GM15510 (cell line): ENCODE data around the gene HNRNPA0.

ENCODE experiments used
- POLR2A ChIP-seq: IDR thresholded peaks from 3 replicates; pipeline ENCODE4 v1.6.1; 2011; ENCODE audit warnings: borderline replicate concordance; ENCODE audit not compliant: insufficient read length; ENCODE audit errors: extremely low read depth

Gene HNRNPA0

DNA sequence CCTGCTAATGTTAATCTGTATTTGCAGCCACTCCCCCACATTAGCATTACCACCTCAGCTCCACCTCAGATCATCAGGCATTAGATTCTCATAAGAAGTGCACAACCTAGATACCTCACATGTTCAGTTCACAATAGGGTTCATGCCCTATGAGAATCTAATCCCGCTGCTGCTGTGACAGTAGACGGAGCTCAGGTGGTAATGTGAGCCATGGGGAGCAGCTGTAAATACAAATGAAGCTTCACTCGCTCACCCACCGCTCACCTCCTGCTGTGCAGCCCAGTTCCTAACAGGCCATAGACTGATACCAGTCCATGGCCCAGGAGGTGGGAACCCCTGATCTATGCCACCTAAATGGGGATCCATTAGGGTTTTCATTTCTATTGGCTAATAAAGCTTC, 6.1 kb upstream of the HNRNPA0 start:
- no peak for TF ChIP-seq POLR2A

DNA sequence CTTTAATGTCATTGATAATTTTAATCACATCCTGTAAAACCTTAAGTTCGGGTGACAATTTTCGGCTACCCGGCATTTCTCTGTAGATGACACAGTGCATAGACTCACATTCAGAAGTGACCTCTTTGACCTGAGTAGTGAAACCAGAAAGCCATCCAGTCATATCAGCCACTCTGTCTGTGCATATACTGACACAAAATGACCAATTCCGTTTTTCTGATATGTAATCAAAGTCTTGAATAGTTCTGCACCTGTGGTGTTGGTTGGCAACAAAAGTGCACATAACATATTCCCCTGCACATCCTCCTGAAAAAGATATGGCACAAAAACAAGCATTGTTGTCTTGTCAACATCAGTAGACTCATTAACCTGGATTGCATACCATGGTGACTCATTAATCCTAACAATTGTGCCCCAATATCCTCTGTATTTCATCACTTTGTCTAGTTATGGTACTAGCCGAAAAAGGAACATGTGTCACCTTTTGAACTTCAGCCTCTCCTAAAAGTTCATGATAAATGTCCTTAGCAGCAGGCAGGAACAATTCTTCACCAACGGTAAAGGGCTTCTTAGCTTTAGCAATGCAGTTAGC, 4.6 kb upstream of the HNRNPA0 start:
- TF ChIP-seq POLR2A: no peak

DNA sequence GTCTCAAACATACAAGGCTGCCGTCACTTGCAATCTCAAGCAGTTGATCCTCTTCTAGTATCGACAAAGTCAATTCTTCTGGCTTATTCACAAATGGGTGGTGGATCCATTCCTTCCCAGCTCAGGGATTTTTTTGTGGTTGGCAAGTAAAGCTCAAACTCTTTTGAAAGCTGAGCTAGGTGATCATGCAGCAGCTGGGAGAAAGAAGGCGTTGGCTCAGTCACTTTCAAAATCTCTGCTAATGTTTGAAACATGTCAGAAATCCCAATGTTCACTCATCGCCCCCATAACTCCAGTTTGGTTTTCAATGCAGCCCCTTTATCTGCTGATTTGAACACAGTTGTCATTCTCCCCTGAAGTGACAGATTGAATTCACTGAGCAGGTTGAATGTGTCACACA, 4.0 kb upstream of the HNRNPA0 start:
- TF ChIP-seq POLR2A: no peak

DNA sequence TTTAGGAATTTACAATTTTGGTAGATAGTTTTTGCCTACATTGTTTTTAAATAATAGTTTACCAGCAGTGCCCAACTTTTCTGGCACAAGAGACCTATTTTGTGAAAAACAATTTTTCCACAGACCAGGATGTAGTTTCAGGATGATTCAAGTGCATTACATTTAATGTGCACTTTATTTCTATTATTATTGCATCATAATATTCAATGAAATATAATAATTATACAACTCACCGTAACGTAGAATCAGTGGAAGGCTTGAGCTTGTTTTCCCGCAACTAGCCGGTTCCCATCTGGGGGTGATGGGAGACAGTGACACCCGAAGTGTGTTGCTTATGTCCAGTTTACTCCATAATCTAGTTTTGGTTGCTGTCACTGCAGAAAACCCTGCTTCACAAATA, 3.5 kb upstream of the HNRNPA0 start:
- TF ChIP-seq POLR2A: no peak

DNA sequence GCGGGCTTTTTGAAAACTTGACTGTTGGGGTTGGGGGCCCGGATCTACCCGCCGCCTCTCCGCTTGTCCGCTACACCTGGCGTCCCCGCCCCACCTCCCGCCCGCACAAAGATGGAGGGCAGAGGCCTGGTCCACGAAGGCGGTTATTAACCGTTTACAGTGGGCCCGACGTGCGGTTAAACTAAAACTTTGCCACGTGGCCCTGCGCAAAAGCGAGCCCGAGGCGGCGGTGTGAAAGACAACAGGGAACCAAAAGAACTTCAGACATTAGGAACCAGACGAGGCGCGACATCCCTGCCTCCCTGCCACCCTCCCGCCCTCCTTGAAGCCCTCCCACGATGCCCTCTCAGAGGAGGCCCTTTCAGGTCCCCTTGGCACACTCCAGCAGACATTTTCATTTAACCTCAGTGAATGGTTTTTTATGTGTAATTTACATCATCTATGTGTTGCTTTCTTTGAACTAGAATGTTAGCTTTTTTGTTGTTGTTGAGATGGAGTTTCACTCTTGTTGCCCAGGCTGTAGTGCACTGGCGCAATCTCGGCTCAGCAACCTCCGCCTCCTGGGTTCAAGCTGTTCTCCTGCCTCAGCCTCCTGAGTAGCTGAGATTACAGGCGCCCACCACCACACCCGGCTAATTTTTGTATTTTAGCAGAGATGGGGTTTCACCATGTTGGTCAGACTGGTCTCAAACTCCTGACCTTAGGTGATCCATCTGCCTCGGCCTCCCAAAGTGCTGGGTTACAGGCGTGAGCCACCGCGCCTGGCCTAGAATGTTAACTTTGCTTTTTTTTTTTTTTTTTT, 999 bp upstream of the HNRNPA0 start:
- no peak for TF ChIP-seq POLR2A

DNA sequence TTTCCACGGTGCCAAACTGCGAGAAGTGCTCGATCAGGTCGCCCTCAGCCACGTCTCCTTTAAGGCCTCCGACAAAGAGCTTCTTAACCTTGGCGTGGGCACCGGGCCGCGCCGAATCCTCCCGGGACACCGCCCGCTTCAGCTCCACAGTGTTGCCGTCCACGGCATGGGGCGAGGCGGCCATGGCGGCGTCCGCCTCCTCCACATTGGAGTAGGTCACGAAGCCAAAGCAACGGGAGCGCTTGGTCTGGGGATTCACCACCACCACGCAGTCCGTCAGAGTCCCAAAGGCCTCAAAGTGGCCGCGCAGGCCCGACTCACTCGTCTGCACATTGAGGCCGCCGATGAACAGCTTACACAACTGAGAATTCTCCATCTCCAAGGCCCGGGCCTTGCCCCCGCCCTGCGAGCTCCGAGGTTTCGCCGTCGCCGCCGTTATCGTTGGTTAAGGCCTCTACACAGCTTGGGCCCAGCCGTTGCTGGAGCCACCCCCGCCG, 424 bp downstream of the HNRNPA0 start:
- TF ChIP-seq POLR2A: no peak

DNA sequence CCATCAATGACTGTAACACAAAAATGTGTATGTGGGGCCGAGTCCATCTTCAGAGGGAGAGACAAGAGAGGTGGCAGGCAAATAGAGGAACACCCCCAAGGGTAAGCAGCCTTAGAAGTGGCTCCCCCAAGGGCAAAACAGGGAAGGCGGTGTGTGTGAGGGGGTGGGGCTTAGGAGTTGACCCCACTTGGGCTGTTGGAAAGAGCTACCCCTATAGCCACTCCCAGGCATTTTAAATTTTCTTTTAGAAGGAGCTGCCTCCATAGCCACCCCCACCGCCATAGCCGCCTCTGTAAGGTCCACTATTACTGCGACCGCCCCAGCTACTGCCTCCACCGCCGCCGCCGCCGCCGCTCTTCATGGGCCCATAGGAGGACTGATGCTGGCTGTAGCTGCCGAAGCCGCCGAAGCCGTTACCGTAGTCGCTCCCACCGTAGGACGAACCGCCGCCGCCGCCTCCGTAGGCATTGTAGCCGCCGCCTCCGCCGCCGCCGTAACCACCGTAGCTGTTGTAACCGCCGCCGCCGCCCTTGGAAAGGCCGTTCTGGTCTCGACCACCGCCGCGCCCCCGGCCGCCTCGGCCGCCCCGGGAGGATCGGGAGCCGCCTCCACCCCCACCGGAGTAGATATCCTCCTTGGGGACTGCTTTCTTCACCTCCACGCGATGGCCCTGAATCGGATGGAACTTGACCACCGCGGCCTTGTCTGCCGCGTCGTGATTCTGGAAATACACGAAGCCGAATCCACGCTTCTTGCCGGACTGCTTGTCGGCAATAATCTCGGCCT, 1.1 kb downstream of the HNRNPA0 start:
- no peak for TF ChIP-seq POLR2A

DNA sequence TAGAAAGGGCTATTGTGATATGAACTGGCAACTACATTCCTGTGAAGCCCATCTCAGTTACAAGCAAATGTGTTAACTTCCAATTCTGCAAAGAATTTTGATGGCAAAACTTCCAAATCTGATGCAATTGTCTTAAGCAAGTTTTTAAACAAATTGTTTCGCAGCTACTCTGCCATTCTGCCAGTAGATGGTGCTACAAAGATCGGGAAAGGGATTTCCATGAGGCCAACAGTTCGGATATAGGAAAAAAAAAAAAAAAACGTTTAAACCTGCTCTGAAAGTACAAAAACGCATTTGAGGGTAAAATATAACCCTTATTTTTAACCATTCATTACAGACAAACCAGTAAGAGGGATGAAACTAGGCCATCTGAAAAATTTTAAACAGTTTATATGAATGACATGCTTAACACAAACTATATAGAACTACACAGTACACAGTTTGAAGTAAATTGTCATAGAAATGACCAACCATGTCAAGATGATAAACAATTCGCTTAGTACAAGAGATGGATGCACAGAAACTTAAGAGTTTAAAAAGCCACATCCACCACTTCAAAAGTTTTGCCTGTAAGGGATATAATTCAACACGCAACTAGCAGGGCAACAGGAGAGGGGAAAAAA, 2.2 kb downstream of the HNRNPA0 start:
- TF ChIP-seq POLR2A: no peak

DNA sequence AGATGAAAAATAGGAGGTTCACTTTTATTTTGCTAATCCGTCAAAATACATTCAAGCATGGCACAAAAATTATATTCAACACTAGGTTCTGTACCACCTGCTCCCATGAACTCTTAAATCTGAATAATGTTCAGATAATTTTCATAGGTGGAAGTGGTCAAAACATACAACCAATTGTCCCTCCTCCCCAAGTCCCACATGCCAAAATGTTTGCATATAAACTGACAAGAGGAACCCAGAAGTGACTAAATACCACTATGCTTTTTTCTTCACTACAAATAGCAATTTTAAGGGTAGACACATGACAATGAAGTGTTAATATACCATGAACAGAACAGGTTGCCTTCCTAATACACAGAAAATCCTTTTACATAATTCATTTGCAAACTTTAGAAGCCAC, 3.7 kb downstream of the HNRNPA0 start:
- TF ChIP-seq POLR2A: no peak

DNA sequence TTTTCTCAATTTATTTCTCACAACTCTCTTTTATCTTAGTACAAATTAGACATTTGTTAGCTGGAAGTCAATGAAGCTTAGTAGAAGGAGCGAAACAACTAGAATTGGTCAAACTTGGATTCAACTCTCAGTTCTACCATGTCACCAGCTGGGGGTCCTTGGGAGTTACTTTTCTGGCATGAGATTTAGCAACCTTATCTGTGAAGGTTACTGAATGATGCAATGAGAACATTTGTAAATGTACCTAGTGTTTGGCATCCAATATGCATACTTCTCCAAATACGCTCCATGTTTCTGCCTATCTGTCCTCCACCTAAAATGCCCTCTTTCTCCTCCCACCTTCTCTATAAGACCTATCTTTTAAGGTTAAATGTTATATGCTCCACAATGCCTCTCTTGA, 6.3 kb downstream of the HNRNPA0 start:
- TF ChIP-seq POLR2A: no peak

DNA sequence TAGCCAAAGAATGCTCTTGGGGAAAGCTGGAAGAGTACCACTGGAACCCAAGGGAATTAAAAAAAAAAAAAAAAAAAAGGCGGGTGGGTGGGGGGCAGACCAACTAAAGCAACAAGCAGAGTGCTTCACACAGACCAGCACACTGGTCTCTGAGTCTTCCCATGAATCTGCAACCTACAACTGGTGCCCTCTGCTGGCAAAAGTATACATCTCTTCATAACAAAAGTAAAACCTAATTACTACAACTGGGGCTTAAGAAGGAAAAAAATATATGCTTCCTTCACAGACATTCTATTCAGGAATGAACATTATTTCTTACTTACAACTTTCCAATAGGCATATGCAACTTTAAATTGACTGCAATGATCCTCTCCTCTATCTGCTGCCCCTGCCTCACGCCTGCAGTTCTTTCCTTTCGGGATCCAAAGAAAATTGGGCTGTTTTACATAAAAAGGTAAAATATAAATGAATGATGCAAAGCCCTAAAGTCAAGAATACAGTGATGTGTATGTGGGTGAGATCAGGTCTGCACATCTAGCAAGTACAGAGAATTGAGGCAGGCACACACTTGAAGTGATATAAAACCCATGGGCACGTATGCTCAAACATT, 11.0 kb downstream of the HNRNPA0 start:
- TF ChIP-seq POLR2A: no peak

DNA sequence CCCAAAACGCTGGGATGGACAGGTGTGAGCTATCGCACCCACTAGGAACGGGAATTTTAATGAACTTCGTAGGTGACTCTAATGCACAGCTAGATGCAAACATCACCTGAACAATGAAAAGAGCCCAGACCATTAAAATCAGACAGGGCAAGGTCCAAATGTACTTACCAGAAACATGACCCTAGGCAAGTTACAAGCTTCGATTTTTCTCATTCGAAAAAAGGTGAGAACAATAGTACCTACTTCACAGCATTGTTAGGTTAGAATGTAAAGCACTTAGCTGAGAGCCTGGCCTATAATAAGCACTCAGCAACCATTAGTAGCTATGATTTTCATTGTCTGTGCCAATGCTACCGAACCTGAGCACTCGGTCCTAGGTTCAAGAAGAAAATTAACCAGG, 12.4 kb downstream of the HNRNPA0 start:
- TF ChIP-seq POLR2A: no peak

DNA sequence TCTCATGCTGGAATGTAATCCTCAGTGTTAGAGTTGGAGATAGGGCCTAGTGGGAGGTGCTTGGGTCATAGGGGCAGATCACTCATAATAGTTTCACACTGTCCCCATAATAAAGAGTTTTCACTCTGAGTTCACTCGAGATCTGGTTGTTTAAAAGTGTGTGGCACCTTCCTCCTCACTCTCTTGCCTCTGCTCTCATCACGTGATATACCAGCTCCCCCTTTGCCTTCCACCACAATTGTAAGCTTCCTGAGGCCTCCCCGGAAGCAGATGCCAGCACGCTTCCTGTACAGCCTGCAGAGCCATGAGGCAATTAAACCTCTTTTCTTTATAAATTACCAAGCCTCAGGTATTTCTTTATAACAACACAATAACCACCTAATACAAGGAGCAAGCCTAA, 14.4 kb downstream of the HNRNPA0 start:
- TF ChIP-seq POLR2A: no peak

DNA sequence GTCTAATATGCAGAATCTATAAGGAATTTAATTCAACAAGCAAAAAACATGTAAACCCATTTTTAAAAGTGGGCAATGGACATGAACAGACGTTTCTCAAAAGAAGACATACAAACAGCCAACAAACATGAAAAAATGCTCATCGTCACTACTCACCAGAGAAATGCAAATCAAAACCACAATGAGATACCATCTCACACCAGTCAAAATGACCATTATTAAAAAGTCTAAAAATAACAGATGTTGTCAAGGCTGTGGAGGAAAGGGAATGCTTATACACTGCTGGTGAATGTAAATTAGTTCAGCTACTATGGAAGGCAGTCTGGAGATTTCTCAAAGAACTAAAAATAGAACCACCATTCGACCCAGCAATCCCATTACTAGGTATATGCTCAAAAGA, 15.2 kb downstream of the HNRNPA0 start:
- TF ChIP-seq POLR2A: no peak
